ENCODE measurements around the gene OR7A17. TPM values are rescaled to one million over a fixed set of nuclear protein-coding genes. Genes with fewer than 3 reads are reported as not detected.

The OR7A17 gene
- total RNA-seq, 1 donor from 2014 or later, result not detected

GRCh38 chr19:14843578-14843977, 42.4 kb downstream of the OR7A17 start:
- H3K4me1 ChIP-seq, result no peaks in the 10 kb centered on the region
- intact Hi-C loops (cut with DNase I), result no loop called here
- H3K27ac ChIP-seq, result no peak overlapping the region
- DNase-seq, result no peak
- H3K9me3 ChIP-seq, result no peaks in the 10 kb centered on the region
- H3K4me3 ChIP-seq, result no peak overlapping the region
- ATAC-seq, result no peak
- H3K27me3 ChIP-seq, result peaks cover 6% of the 10 kb centered on the region
- TF ChIP-seq CTCF (IDR thresholded peaks at IDR 0.05), result no peak
- no peaks in the 10 kb centered on the region for H3K36me3 ChIP-seq

DNA sequence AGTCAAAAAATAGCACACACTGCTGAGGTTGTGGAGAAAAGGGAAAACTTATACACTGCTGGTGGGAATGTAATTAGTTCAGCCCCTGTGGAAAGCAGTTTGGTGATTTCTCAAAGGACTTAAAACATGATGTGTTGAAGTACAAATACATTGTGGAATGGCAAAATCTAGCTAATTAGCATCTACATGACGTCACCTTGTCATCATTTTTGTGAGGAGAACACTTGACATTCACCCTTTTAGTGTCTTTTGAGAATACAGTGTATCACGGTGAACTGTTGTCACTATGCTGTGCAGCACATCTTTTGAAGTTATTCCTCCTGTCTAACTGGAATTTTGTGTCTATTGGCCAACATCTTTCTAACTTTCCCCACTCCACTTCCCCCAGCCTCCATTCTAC, 42.8 kb downstream of the OR7A17 start:
- intact Hi-C loops (cut with DNase I), result no loop called here
- Histone ChIP-seq H3K27ac (no peak overlapping the region), H3K36me3 (no peaks in the 10 kb centered on the region), H3K9me3 (no peaks in the 10 kb centered on the region), H3K27me3 (peaks cover 6% of the 10 kb centered on the region), H3K4me3 (no peak overlapping the region), H3K4me1 (no peaks in the 10 kb centered on the region)
- ATAC-seq, result no peak
- no peak for TF ChIP-seq CTCF (IDR thresholded peaks at IDR 0.05)
- no peak for DNase-seq

GRCh38 chr19:14840206-14840605, 45.7 kb downstream of the OR7A17 start:
- ATAC-seq (no peak), DNase-seq (no peak)
- no peak overlapping the region for H3K4me3 ChIP-seq
- intact Hi-C loops (cut with DNase I), result no loop called here
- no peaks in the 10 kb centered on the region for H3K4me1 ChIP-seq
- TF ChIP-seq CTCF (IDR thresholded peaks at IDR 0.05), result no peak
- no peaks in the 10 kb centered on the region for H3K36me3 ChIP-seq
- no peak overlapping the region for H3K27ac ChIP-seq
- peaks cover 3% of the 10 kb centered on the region for H3K27me3 ChIP-seq
- H3K9me3 ChIP-seq, result no peaks in the 10 kb centered on the region

GRCh38 chr19:14837391-14837790, 48.5 kb downstream of the OR7A17 start:
- intact Hi-C loops (cut with DNase I), result no loop called here

GRCh38 chr19:14835011-14835410, 50.9 kb downstream of the OR7A17 start, which contains the start of the genes OR7A5 and OR7C1:
OR7A5 (minus strand) TSS chr19:14835185; CDS start chr19:14828241, 6,944 bp downstream.
OR7C1 (minus strand) TSS chr19:14835185; CDS start chr19:14800136, 35,049 bp downstream.
- peaks cover 4% of the 10 kb centered on the region for H3K27me3 ChIP-seq
- no peaks in the 10 kb centered on the region for H3K36me3 ChIP-seq
- H3K27ac ChIP-seq, result no peak within 1 kb of the TSS
- no peak for TF ChIP-seq CTCF (IDR thresholded peaks at IDR 0.05)
- H3K4me3 ChIP-seq, result no peak within 1 kb of the TSS
- no peaks in the 10 kb centered on the region for H3K9me3 ChIP-seq
- H3K4me1 ChIP-seq, result no peaks in the 10 kb centered on the region
- DNase-seq (no peak), ATAC-seq (no peak)
- intact Hi-C loops (cut with DNase I), result no loop called here

More at GRCh38 chr19:14837391-14837790, 48.5 kb downstream of the OR7A17 start:
- Histone ChIP-seq H3K4me3 (no peak overlapping the region), H3K36me3 (no peaks in the 10 kb centered on the region), H3K27ac (no peak overlapping the region), H3K9me3 (no peaks in the 10 kb centered on the region), H3K27me3 (peaks cover 4% of the 10 kb centered on the region), H3K4me1 (no peaks in the 10 kb centered on the region)
- no peak for TF ChIP-seq CTCF (IDR thresholded peaks at IDR 0.05)
- DNase-seq (no peak), ATAC-seq (no peak)

GRCh38 chr19:14830702-14831101, 55.2 kb downstream of the OR7A17 start:
- no peak for TF ChIP-seq CTCF (IDR thresholded peaks at IDR 0.05)
- H3K27ac ChIP-seq, result no peak overlapping the region
- ATAC-seq (no peak), DNase-seq (no peak)
- H3K4me1 ChIP-seq, result no peaks in the 10 kb centered on the region
- intact Hi-C loops (cut with DNase I), result no loop called here
- H3K27me3 ChIP-seq, result peaks cover 8% of the 10 kb centered on the region
- no peak overlapping the region for H3K4me3 ChIP-seq
- H3K9me3 ChIP-seq, result no peaks in the 10 kb centered on the region
- no peaks in the 10 kb centered on the region for H3K36me3 ChIP-seq
